NCI-H1417 treated with DMSO at 0.1 percent for 48 hours (cell line): Measurements from ENCODE around the gene PRR36.
"Not testable (repeated sequence)": the region's sequence is repeated elsewhere in the genome, so short reads cannot be mapped to it uniquely, and the experiment has no call there.

Source experiments
- DNase-seq: peaks from one replicate; lab custom pipeline; 2025; lab: John Stamatoyannopoulos, UW

PRR36 gene

DNA sequence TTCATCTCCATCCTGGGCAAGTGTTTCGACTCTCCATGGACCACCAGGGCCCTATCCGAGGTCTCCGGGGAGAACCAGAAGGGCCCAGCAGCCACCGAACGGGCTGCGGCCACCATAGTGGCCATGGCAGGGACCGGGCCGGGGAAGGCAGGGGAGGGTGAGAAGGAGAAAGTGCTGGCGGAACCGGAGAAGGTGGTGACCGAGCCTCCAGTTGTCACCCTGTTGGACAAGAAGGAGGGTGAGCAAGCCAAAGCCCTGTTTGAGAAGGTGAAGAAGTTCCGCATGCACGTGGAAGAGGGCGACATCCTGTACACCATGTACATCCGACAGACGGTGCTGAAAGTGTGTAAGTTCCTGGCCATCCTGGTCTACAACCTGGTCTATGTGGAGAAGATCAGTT, 24.8 kb upstream of the PRR36 start:
- no peak for DNase-seq

DNA sequence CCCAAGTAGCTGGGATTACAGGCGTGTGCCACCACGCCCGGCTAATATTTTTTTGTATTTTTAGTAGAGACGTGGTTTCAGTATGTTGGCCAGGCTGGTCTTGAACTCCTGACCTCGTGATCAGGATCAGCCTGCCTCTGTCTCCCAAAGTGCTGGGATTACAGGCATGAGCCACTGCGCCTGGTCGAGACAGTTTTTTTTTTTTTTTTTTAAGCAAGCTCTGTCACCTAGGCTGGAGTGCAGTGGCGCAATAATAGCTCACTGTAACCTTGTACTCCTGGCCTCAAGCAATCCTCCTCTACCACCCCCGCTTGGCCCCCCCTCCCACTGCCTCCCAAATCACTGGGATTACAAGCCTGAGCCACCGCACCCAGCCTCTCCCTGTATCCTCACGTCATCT, 23.1 kb upstream of the PRR36 start:
- no peak for DNase-seq

DNA sequence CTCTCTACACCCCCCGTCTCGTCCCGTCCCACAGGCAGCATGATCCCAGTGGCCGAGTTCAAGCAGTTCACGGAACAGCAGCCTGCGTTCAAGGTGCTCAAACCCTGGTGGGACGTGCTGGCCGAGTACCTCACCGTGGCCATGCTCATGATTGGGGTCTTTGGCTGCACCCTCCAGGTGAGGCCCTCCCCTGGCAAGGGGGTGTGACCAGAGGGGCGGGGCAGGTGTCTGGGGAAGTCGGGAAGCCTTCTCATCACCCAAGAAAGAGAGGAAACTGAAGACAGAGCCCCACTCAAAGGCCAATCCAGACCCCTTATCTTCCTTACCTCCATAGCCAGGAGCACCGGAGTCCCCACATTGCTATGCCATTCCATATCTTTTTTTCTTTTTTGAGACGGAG, 21.4 kb upstream of the PRR36 start:
- DNase-seq, result no peak

DNA sequence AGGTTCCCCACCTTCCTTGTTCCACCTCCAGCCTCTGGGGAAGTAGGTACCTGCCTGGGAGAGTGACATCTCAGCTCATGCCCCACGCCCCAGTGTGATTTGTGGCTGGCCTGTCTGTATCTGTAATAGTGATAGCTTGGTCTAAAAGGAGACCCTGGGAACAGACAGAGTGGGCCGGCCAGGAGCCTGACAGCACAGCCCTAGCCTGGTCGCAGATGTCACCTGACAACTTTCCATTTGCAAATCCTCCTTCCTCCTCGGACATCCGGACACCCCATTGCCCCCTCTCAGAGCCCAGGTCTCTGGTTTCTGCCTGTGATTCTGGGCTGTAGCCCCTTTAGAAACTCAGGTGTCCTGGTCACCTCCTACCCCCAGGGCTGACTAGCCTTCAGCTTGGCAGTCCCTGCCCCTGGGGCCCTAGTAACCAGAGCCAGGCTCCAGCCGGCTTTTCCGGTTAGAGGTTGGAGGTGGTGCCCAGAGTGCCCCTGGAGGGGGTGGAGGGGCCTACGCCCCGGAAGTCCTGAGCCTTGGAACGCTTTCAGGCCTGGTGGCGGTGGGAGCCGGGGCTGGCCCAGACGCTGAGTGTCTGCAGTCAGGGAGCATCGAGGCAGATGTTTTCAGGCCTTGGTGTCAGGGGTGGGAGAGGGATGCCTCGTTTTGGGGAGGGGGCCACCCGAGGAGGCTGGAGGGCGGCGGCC, 20.6 kb upstream of the PRR36 start:
- no peak for DNase-seq

DNA sequence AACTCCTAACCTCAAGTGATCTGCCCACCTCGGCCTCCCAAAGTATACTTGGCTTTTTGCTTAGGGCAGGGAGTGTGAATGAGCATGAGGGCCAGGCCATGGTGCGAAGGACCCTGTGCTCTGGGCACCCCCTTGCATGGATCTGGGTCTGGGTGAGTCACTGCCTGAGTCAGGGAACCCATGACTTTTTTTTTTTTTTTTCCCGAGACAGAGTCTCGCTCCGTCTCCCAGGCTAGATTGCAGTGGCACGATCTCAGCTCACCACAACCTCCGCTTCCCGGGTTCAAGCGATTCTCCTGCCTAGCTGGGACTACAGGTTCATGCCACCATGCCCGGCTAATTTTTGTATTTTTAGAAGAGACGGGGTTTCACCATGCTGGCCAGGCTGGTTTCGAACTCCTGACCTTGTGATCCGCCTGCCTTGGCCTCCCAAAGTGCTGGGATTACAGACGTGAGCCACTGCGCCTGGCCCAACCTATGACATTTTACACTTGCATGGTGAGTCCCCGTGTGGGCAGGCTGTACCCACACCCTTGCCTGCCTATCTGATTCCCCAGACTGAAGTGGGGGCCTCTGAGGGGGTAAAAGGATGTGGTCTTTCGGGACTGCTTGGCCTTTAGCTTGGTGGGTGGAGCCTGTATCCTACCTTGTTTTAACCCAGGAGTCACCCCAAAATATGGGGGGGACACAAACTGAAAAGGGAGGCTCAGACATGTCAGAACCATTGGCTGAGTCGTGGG, 19.3 kb upstream of the PRR36 start:
- not testable (repeated sequence) for DNase-seq

DNA sequence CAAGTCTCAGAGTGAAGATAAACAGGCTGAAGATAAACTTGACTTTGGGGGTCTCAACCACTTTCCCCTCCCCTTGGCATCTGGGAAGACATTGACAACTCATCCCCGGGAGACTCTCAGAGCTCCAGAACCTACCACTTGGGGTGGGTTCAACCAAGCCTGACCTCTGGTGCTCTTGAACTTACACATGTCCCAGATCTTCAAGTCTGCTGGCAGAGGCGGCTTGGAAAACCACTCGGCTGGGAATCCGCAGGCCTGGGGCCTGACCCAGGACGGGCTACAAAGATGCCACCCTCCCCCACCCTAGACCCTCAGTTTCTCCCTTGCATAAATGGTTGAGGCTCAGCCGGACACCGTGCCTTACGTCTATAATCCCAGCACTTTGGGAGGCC, 14.6 kb upstream of the PRR36 start:
- no peak for DNase-seq

DNA sequence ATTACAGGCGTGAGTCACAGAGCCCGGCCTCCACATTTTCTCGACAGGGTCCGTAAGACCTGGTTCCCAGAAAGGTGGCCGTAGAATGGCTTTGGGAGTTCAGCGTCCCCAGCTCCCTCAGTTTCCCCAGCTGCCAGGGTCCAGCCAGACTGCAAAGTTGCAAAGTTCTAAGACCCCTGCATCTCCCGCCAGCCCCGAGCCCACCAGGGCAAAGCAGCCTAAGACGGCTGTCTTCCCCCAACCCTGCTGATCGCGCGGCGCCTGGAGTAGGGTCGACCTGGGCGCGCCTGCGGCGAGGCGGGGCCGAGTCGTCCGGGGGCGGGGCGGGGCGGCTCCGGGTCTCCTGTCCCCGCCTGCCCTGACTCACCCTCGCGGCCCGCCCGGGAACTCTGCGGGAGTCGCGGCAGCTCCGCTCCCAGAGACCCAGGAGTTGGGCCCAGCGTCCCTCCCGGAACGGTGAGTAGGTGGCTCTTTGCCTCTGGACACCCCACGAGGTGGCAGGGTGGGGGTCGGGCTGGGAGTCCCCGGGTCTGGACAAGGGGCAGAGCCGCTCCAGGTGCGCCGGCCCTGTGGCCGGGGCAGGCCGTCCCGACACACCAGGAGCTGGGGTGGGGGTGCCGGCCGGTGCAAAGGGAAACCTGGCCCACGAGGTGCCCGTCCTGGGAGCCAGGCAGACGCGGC, 14.1 kb upstream of the PRR36 start, which contains the start of gene LRRC8E:
Gene LRRC8E (plus strand): TSS at position 366 of the 681 bp plus-strand sequence. CDS start 7,094 bp downstream, outside the sequence.
- DNase-seq, result no peak

DNA sequence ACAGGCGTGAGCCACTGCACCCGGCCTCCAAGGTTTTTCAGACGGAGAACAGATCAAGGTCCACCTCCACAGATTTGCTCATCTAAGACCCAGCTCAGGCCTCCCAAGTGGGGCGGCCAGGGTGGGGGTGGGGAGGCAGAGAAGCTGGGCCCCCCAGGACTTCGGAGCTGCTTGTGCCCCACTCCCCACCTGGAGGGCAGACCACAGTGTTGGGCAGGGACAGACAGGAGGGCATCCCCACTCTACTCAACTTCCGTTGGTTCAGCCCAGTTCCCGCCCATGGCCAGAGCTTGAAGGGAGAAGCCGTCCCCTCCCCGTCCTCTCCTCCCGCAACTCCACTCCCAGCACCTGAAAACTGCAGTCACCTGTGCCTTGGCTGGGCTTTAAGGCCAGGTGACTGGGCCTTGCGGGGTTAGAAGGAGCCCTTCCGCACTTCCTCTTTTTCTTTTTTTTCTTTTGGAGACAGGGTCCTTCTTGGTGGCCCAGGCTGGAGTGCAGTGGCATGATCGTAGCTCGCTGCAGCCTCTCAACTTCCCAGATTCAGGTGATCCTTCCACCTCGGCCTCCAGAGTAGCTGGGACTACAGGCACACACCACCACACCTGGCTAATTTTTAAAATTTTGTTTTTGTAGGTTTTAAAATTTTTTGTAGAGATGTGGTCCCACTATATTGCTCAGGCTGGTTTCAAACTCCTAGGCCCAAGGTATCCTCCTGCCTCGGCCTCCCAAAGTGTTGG, 13.4 kb upstream of the PRR36 start:
- DNase-seq, result no peak

DNA sequence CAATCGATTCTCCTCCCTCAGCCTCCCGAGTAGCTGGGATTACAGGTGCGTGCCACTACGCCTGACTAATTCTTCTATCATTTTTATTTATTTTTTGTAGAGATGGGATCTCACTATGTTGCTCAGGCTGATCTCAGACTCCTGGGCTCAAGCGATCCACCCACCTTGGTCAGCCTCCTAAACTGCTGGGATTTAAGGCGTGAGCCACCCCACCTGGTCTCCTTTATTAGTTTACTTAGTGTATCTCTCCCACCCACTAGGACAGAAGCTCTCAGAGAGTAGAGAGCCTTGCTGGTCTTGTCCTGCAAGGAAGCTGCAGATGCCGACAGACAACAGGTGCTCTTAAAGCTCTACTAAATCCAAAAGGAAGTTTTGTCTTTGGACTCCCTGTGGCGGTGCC, 11.6 kb upstream of the PRR36 start:
- no peak for DNase-seq

DNA sequence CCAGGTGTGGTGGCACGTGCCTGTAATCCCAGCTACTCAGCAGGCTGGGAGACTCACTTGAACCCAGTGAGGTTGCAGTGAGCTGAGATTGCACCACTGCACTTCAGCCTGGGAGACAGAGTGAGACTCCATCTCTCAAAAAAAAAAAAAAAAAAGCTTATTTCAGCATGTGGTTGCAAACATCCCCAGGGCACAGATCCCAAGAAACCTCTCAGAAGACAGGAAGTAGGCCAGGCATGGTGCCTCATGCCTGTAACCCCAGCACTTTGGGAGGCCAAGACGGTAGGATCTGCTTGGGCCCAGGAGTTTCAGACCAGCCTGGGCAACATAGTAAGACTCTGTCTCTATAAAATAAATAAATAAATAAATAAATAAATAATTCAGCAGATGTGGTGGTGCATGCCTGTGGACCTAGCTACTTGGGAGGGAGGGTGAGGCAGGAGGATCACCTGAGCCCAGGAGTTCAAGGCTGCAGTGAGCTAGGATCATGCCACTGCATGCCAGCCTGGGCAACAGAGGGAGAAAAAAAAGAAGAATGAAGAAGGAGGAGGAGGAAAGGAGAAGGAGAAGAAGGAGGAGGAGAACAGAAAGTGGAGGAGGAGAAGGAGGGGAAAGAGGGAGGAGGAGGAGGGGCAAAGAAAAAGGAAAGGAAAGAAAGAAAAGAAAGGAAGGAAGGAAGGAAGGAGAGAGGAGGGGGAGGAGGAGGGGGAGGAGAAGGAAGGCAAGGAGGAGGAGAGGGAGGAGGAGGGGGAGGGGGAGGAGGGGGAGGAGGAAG, 9.8 kb upstream of the PRR36 start:
- no peak for DNase-seq

DNA sequence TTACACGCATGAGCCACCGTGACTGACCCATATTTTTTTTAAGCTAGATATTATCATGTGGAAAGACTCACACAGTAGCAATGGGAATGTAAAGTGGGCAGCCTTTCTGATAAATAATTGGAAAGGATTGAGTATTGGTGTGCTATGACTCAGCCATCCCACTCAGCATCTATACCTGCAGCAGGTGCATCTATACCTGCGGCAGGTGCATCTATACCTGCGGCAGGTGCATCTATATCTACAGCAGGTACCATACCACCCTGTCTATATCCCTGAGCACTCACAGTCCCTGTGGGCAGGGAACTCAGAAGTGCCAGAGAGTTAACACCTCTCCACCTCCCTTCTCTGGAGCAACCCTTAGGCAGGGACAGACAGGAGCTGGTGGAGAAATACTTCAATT, 8.9 kb upstream of the PRR36 start:
- DNase-seq, result no peak

DNA sequence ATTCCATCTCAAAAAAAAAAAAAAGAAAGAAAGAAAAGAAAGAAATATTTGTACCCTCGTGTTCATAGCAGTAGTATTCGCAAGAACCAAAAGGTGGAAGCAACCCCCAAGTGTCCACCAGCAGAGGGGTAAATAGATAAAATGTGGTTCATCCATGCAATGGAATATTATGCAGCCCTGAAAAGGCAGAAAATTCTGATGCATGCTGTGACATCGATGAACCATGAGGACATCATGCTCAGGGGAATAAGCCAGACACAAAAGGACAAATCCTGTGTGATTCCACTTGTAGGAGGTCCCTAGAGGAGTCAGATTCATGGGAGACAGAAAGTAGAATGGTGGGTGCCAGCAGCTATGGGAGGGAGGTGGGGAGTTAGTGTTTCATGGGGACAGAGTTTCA, 7.7 kb upstream of the PRR36 start:
- no peak for DNase-seq

DNA sequence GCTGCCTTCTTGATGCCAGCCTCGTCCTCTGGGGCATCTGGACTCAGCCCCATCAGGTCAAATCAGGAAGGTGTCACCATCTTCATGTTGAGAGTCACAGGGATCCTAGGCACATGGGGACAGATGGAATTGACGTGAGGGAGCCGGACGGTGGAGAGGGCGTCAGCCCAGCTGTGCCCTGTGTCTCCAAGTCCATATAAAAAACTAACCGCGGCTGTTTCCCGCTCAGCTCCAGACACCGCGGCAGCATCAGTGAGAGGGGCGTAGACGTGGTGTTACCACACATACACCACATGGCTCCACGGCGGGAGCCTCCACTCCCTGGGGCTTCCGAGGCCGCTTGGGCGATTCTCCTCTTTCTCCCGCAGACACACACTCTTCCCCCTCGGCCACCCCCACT, 5.6 kb upstream of the PRR36 start:
- no peak for DNase-seq

DNA sequence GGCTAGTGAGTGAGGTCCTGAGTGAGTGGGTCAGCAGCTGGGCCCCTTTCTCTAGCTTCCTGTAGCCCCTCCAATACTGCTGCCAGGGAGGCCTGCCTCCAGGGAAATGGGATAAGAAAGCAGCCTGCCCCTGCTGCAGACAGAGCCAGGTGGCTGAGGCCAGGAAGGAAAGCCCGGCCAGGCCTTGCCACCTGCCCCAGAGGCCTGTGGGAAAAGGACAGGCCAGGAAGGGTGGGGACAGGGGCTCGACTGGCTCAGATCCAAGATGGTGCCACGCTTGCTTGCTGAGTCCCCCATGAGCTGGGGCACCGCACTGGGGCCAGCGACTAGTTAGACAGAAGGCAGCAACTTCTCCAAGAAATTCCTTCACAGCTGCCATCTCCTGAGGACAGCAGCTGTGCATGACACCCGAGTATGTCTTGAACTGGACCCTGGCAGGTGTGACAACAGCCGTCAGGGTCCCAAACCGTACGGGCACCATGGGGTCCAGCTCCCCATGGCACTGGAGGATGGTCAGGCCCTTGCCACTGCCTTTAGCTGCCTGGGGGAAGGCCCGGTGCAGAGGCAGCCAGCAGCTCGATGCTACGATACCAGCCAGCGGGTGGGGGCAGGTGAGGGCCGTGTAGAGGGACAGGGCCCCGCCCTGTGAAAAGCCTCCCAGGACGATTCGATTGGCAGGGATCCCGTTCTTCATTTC, 5.1 kb upstream of the PRR36 start:
- DNase-seq, result no peak

DNA sequence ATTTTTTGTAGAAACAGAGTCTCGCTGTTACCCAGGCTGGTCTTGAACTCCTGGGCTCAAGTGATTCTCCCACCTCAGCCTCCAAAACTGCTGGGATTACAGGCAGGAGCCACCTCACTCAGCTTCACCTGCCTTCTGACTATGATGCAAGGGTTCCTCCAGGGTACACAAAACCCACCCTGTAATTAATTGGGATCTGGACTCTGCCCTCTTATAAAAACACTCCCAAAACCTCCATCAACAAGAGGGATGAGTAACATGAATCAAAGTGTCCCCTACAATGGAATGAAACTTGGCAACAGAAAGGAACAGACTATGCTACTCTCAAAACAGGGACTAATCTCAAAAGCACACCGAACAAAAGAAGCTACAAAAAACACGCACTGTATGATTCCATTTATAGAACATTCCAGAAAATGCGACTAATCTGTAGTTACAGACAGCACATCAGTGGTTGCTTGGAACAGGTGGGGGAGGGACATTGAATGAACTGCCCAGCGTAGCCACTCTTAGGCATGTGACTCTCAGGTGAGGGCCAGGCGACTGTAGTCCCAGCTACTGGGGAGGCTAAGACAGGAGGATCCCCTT, 3.2 kb upstream of the PRR36 start:
- DNase-seq, result no peak

DNA sequence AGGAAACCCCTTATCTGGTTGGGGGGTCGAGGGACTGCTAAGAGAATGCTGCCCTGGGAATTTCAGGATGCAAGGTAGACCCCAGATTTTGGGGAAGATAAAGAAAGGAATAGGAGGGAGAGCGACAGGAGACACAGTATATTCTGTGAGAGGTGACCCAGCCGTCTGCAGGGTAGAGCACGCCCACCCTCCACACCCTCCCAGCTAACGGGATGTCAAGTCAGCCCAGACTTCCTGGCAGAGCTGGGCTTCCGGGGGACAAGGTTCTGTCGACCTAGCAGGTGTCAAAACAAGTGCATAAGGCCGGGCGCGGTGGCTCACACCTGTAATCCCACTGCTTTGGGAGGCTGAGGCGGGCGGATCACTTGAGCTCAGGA, 695 bp upstream of the PRR36 start:
- DNase-seq, result no peak

DNA sequence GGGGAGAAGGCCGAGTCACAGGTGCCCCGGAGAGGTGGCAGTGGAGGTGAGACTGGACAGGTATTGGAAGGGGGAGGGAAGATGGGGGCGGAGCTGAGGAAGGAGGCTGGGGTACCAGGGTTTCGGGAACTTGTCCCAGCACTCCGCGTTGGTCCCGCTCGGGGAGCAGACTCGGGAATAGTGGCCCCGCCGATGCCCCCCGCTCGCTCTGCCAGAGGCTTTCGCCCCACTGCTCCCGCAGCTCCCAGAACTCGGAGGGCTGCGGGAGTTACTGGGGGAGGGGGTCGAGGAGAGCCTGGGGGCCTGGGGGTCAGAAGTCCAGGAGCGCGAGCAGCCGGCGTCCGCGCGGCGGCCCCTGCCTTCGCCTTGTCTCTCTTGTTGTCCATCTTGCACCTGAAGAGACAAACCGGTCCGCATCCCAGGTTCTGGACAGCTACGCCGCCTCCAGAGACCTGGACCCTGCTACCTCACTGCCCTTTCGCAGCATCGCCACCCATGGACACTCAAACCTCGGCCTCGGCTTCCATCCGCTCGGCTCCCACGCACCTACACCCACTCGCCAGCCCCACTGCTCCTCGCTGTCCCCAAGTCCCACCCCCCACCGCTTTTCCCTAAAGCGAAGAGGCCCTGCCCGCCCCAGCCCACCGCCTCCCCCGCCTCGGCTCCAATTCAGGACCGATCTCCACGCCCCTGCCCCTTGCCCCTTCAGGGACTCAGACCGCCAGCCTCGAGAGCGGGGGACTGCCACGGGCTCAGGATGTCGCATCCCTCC, 700 bp downstream of the PRR36 start:
- DNase-seq, result no peak

DNA sequence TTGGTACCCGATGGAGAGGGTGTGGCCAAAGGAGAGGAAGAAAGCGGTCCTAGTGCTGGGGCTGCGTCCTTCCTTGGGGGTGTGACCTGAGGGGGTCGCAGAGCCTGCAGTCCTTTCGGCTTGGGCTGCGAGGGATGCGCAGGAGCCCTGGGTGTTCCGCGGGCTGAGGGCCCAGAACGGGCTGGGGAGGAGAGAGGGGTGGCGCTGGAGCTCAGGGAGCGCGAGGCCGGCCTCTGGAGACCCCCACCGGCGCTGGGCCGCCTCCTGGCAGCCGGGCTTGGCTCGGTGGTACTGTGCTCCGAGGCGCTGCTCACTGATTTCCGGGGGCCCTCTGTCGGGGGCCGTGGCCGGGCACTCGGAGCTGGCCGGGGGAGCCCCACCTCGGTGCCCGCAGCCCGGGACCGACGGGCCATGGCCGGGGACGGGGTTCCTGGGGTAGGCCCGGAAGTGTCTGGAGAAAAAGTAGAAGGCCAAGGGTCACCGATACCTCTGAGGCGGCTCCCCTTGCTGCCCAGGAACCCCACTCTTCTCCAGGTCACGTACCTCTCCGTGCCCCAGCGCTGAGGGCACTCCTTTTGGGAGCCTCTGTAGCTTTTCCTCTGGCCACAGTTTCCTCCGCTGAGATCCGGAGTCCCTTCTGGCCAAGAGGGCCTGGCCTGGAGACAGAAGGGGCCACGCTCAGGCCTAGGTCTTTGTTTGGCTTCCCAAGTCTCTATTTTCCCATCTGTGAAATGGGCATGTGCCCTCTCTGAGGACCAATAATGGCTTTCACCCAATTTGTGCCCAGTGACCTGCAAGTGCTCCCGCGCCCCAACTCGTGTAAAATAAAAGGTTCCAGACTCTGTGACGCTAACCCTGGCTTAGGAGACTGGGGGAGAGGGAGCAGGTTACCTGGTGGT, 1.6 kb downstream of the PRR36 start:
- no peak for DNase-seq
